HL-60 (cell line): ENCODE results near the gene CACNA1C.

ENCODE experiments used
- CTCF ChIP-seq: IDR thresholded peaks from one replicate; pipeline ENCODE4 v1.5.1; 2011; ENCODE audit warnings: low read length, control low read depth, inconsistent platforms; ENCODE audit not compliant: insufficient read depth
- POLR2AphosphoS5 ChIP-seq: IDR thresholded peaks from 2 replicates; pipeline ENCODE4 v1.6.1; 2012; ENCODE audit warnings: low read depth

- no peak for TF ChIP-seq CTCF
- no peak for TF ChIP-seq POLR2AphosphoS5
These were observed 178.3 kb downstream of the CACNA1C start for GRCh38 chr12:2231011-2231595.
